ENCODE data around the gene EIF4ENIF1.
"Not testable (repeated sequence)": the region's sequence is repeated elsewhere in the genome, so short reads cannot be mapped to it uniquely, and the experiment has no call there.

The EIF4ENIF1 gene

GRCh38 chr22:31491218-31491962, 1.7 kb upstream of the EIF4ENIF1 start:
- no peak for DNase-seq (ENCODE audit: low read depth)

GRCh38 chr22:31490496-31490925, 869 bp upstream of the EIF4ENIF1 start:
- peak; percentile 51 for DNase-seq (ENCODE audit: low read depth)

- peak; percentile 26 for DNase-seq (ENCODE audit: low read depth)
Observed at GRCh38 chr22:31488988-31489617, 539 bp downstream of the EIF4ENIF1 start.

GRCh38 chr22:31488346-31488883, 1.2 kb downstream of the EIF4ENIF1 start:
- no peak for DNase-seq (ENCODE audit: low read depth)

- no peak for DNase-seq (ENCODE audit: low read depth)
Observed at GRCh38 chr22:31486951-31487350, 2.7 kb downstream of the EIF4ENIF1 start.

GRCh38 chr22:31486369-31486768, 3.3 kb downstream of the EIF4ENIF1 start:
- not testable (repeated sequence) for DNase-seq (ENCODE audit: low read depth)

- DNase-seq (ENCODE audit: low read depth) = not testable (repeated sequence)
Observed at GRCh38 chr22:31482470-31482869, 7.2 kb downstream of the EIF4ENIF1 start.

GRCh38 chr22:31481129-31481528, 8.5 kb downstream of the EIF4ENIF1 start:
- DNase-seq (ENCODE audit: low read depth) = no peak

- DNase-seq (ENCODE audit: low read depth) = no peak
Observed at GRCh38 chr22:31477329-31477728, 12.3 kb downstream of the EIF4ENIF1 start.

GRCh38 chr22:31475800-31476199, 13.8 kb downstream of the EIF4ENIF1 start:
- no peak for DNase-seq (ENCODE audit: low read depth)

GRCh38 chr22:31474743-31475142, 14.9 kb downstream of the EIF4ENIF1 start:
- no peak for DNase-seq (ENCODE audit: low read depth)

GRCh38 chr22:31465307-31465706, 24.3 kb downstream of the EIF4ENIF1 start:
- DNase-seq (ENCODE audit: low read depth) = no peak

GRCh38 chr22:31461699-31462098, 27.9 kb downstream of the EIF4ENIF1 start:
- DNase-seq (ENCODE audit: low read depth) = no peak

- no peak for DNase-seq (ENCODE audit: low read depth)
Observed at GRCh38 chr22:31451709-31452571, 37.7 kb downstream of the EIF4ENIF1 start.

- no peak for DNase-seq (ENCODE audit: low read depth)
Observed at GRCh38 chr22:31449506-31449905, 40.1 kb downstream of the EIF4ENIF1 start.

GRCh38 chr22:31448382-31448781, 41.3 kb downstream of the EIF4ENIF1 start:
- DNase-seq (ENCODE audit: low read depth) = no peak

- DNase-seq (ENCODE audit: low read depth) = no peak
Observed at GRCh38 chr22:31447337-31447736, 42.3 kb downstream of the EIF4ENIF1 start.

GRCh38 chr22:31446767-31447166, 42.9 kb downstream of the EIF4ENIF1 start:
- no peak for DNase-seq (ENCODE audit: low read depth)

GRCh38 chr22:31446208-31446607, 43.4 kb downstream of the EIF4ENIF1 start:
- DNase-seq (ENCODE audit: low read depth) = no peak

GRCh38 chr22:31445642-31446041, 44.0 kb downstream of the EIF4ENIF1 start:
- no peak for DNase-seq (ENCODE audit: low read depth)

- DNase-seq (ENCODE audit: low read depth) = no peak
Observed at GRCh38 chr22:31443516-31443915, 46.1 kb downstream of the EIF4ENIF1 start.

- no peak for DNase-seq (ENCODE audit: low read depth)
Observed at GRCh38 chr22:31442768-31443489, 46.7 kb downstream of the EIF4ENIF1 start.
